HEK293T (cell line): ENCODE measurements around the gene DAPP1.
"Not testable (repeated sequence)": the region's sequence is repeated elsewhere in the genome, so short reads cannot be mapped to it uniquely, and the experiment has no call there.

Experiments used
- CTCF ChIA-PET: fragments of 350-600 bp; formaldehyde crosslinking; extraction: SDS; loops from one replicate; lab custom pipeline; 2021; ENCODE audit warnings: antibody characterized with exemption, inconsistent platforms; lab: Yijun Ruan, JAX
- POLR2A ChIA-PET: fragments of 350-600 bp; formaldehyde crosslinking; extraction: SDS; loops from one replicate; lab custom pipeline; 2020; ENCODE audit warnings: antibody characterized with exemption, inconsistent platforms; lab: Yijun Ruan, JAX
- DNase-seq: peaks from one replicate; pipeline ENCODE4 v3.0.0; 2012; ENCODE audit warnings: mixed read lengths; ENCODE audit errors: extremely low spot score
- ARNT ChIP-seq: fragments of 450-650 bp; IDR thresholded peaks from 2 replicates; pipeline ENCODE4 v1.6.1; 2017; ENCODE audit warnings: mild to moderate bottlenecking
- BHLHE40 ChIP-seq: fragments of 450-650 bp; IDR thresholded peaks from 2 replicates; pipeline ENCODE4 v1.6.1; 2016; ENCODE audit warnings: mild to moderate bottlenecking, moderate library complexity, borderline replicate concordance
- CTBP1 ChIP-seq: fragments of 450-650 bp; IDR thresholded peaks from 2 replicates; pipeline ENCODE4 v1.6.1; 2016; ENCODE audit warnings: borderline replicate concordance
- ELF4 ChIP-seq: fragments of 450-650 bp; IDR thresholded peaks from 2 replicates; pipeline ENCODE4 v1.6.1; 2017; ENCODE audit warnings: antibody characterized with exemption
- FOXA1 ChIP-seq: fragments of 450-650 bp; IDR thresholded peaks from 2 replicates; pipeline ENCODE4 v1.6.1; 2016; ENCODE audit warnings: mild to moderate bottlenecking
- FOXK2 ChIP-seq: fragments of 450-650 bp; IDR thresholded peaks from 2 replicates; pipeline ENCODE4 v1.6.1; 2016; ENCODE audit warnings: mild to moderate bottlenecking
- FOXM1 ChIP-seq: fragments of 450-650 bp; IDR thresholded peaks from 2 replicates; pipeline ENCODE4 v1.6.1; 2017; ENCODE audit warnings: mild to moderate bottlenecking, borderline replicate concordance
- HDGF ChIP-seq: fragments of 450-650 bp; IDR thresholded peaks from 2 replicates; pipeline ENCODE4 v1.6.1; 2017; ENCODE audit warnings: antibody characterized with exemption, borderline replicate concordance
- L3MBTL2 ChIP-seq: fragments of 450-650 bp; conservative IDR thresholded peaks from 2 replicates; pipeline ENCODE4 v1.6.1; 2016; ENCODE audit warnings: mild to moderate bottlenecking
- LEF1 ChIP-seq: fragments of 450-650 bp; IDR thresholded peaks from 2 replicates; pipeline ENCODE4 v1.6.1; 2017; ENCODE audit warnings: mild to moderate bottlenecking, borderline replicate concordance
- NFRKB ChIP-seq: fragments of 450-650 bp; IDR thresholded peaks from 2 replicates; pipeline ENCODE4 v1.6.1; 2016; ENCODE audit warnings: mild to moderate bottlenecking, moderate library complexity
- PKNOX1 ChIP-seq: fragments of 450-650 bp; IDR thresholded peaks from 2 replicates; pipeline ENCODE4 v1.6.1; 2016
- SP1 ChIP-seq: fragments of 450-650 bp; IDR thresholded peaks from 2 replicates; pipeline ENCODE4 v1.6.1; 2017
- SUZ12 ChIP-seq: fragments of 450-650 bp; IDR thresholded peaks from 2 replicates; pipeline ENCODE4 v1.6.1; 2016; ENCODE audit warnings: mild to moderate bottlenecking
- TARDBP ChIP-seq: fragments of 450-650 bp; IDR thresholded peaks from 2 replicates; pipeline ENCODE4 v1.6.1; 2016
- ZNF384 ChIP-seq: fragments of 450-650 bp; IDR thresholded peaks from 2 replicates; pipeline ENCODE4 v1.6.1; 2016

Gene DAPP1

GRCh38 chr4:99827454-99827853 is 10.8 kb downstream of the DAPP1 start:
- ChIA-PET CTCF (no interaction called here), POLR2A (no interaction called here)
- TF ChIP-seq NFRKB (no peak), L3MBTL2 (no peak), LEF1 (no peak), FOXK2 (no peak), BHLHE40 (no peak), SUZ12 (no peak), FOXM1 (no peak), ELF4 (no peak), SP1 (no peak), ARNT (no peak), HDGF (no peak), ZNF384 (no peak), FOXA1 (no peak), TARDBP (no peak), PKNOX1 (no peak), CTBP1 (no peak)
- no peak for DNase-seq

- TF ChIP-seq CTBP1 = no peak
- no peak for TF ChIP-seq FOXM1
- TF ChIP-seq TARDBP = no peak
- TF ChIP-seq NFRKB = no peak
- TF ChIP-seq ARNT = no peak
- no peak for TF ChIP-seq FOXA1
- no peak for TF ChIP-seq SP1
- TF ChIP-seq SUZ12 = no peak
- TF ChIP-seq ZNF384 = no peak
- no peak for TF ChIP-seq PKNOX1
- TF ChIP-seq ELF4 = no peak
- TF ChIP-seq FOXK2 = no peak
- TF ChIP-seq BHLHE40 = no peak
- no peak for TF ChIP-seq LEF1
- no peak for TF ChIP-seq HDGF
- TF ChIP-seq L3MBTL2 = no peak
- DNase-seq = no peak
- ChIA-PET CTCF (no interaction called here), POLR2A (no interaction called here)
These were observed 11.2 kb downstream of the DAPP1 start for GRCh38 chr4:99827857-99828256.

- DNase-seq = no peak
- POLR2A ChIA-PET = no interaction called here
- TF ChIP-seq FOXM1 (no peak), FOXA1 (no peak), SP1 (no peak), SUZ12 (no peak), FOXK2 (no peak), ZNF384 (no peak), NFRKB (no peak), CTBP1 (no peak), L3MBTL2 (no peak), PKNOX1 (no peak), TARDBP (no peak), ELF4 (no peak)
- CTCF ChIA-PET = no interaction called here
These were observed 11.8 kb downstream of the DAPP1 start for GRCh38 chr4:99828477-99828876.

- DNase-seq, POLR2A ChIA-PET: not testable (repeated sequence)
- CTCF ChIA-PET = interaction anchor here (0.6 kb wide), 1 partner anchor 55 kb away, joined by 4 read pairs; no protein-coding TSS in a partner anchor
These were observed 13.4 kb downstream of the DAPP1 start for GRCh38 chr4:99830051-99830450.

GRCh38 chr4:99832321-99832720 is 15.7 kb downstream of the DAPP1 start:
- CTCF ChIA-PET = no interaction called here
- TF ChIP-seq NFRKB = no peak
- no peak for TF ChIP-seq FOXM1
- no peak for TF ChIP-seq BHLHE40
- TF ChIP-seq FOXK2 = no peak
- TF ChIP-seq TARDBP = no peak
- TF ChIP-seq L3MBTL2 = no peak
- TF ChIP-seq LEF1 = no peak
- no peak for TF ChIP-seq ELF4
- POLR2A ChIA-PET = no interaction called here
- DNase-seq = no peak

- CTCF ChIA-PET = no interaction called here
- POLR2A ChIA-PET = no interaction called here
- TF ChIP-seq CTBP1 (no peak), SP1 (no peak), HDGF (no peak), TARDBP (no peak), FOXK2 (no peak), ZNF384 (no peak), L3MBTL2 (no peak)
- DNase-seq = no peak
These were observed 16.1 kb downstream of the DAPP1 start for GRCh38 chr4:99832758-99833157.

- TF ChIP-seq HDGF = no peak
- TF ChIP-seq SUZ12 = no peak
- TF ChIP-seq CTBP1 = no peak
- no peak for TF ChIP-seq ZNF384
- TF ChIP-seq NFRKB = no peak
- no peak for TF ChIP-seq ARNT
- ChIA-PET CTCF (interaction anchor here (0.7 kb wide), 1 partner anchor 26 kb away, joined by 4 read pairs; no protein-coding TSS in a partner anchor), POLR2A (no interaction called here)
- no peak for DNase-seq
These were observed 17.1 kb downstream of the DAPP1 start for GRCh38 chr4:99833756-99834155.
